Muscle of leg (tissue), 16 donors: ENCODE results near the gene NRK. TPM values are rescaled to one million over a fixed set of nuclear protein-coding genes. Genes with fewer than 3 reads are reported as not detected.
"Not testable (repeated sequence)": the region's sequence is repeated elsewhere in the genome, so short reads cannot be mapped to it uniquely, and the experiment has no call there.

Experiments used
- DNase-seq: peaks from one replicate; pipeline ENCODE4 v3.0.0; 2013
- H3K27ac ChIP-seq: one replicate; pipeline ENCODE4 v1.5.1; 2013; ENCODE audit warnings: mild to moderate bottlenecking, low read length, control low read depth
- H3K27me3 ChIP-seq: one replicate; pipeline ENCODE4 v1.6.1; 2013; ENCODE audit warnings: low read length; ENCODE audit not compliant: control insufficient read depth, insufficient read depth
- H3K36me3 ChIP-seq: one replicate; pipeline ENCODE4 v1.6.1; 2013; ENCODE audit warnings: low read length; ENCODE audit not compliant: control insufficient read depth, insufficient read depth
- H3K4me1 ChIP-seq: one replicate; pipeline ENCODE4 v1.6.1; 2013; ENCODE audit warnings: low read length; ENCODE audit not compliant: control insufficient read depth, insufficient read depth
- H3K4me3 ChIP-seq: one replicate; pipeline ENCODE4 v1.5.1; 2013; ENCODE audit warnings: low read length, control low read depth
- H3K9me3 ChIP-seq: replicated peaks from 2 replicates; pipeline ENCODE4 v1.6.1; 2013; ENCODE audit warnings: low read depth, low read length; ENCODE audit not compliant: control insufficient read depth
- WGBS: methylation state at CpG from one replicate; pipeline ENCODE4 v1.1.5; 2013; ENCODE audit warnings: missing lambda C conversion rate; ENCODE audit not compliant: insufficient coverage; 5-methylcytosine and 5-hydroxymethylcytosine counted together
- long read RNA-seq, 11 donors: transcript quantifications; one replicate each; lab custom pipeline, GENCODE V29; 2026
- polyA plus RNA-seq, 8 donors: library from polyadenylated mRNA; unstranded; fragments of 120-200 nt; gene quantifications; one replicate each; pipeline versions ENCODE4 v1.2.1 to v1.2.3, GENCODE V29; 2013; ENCODE audit warnings: inconsistent platforms in 1 of 8, low replicate concordance in 1 of 8; ENCODE audit not compliant: insufficient read length in 8 of 8, insufficient read depth in 1 of 8
- total RNA-seq: library from RNA; stranded (reverse); fragments of 120-200 nt; gene quantifications from one replicate; pipeline ENCODE4 v1.2.4, GENCODE V29; 2013

The NRK gene, protein sequence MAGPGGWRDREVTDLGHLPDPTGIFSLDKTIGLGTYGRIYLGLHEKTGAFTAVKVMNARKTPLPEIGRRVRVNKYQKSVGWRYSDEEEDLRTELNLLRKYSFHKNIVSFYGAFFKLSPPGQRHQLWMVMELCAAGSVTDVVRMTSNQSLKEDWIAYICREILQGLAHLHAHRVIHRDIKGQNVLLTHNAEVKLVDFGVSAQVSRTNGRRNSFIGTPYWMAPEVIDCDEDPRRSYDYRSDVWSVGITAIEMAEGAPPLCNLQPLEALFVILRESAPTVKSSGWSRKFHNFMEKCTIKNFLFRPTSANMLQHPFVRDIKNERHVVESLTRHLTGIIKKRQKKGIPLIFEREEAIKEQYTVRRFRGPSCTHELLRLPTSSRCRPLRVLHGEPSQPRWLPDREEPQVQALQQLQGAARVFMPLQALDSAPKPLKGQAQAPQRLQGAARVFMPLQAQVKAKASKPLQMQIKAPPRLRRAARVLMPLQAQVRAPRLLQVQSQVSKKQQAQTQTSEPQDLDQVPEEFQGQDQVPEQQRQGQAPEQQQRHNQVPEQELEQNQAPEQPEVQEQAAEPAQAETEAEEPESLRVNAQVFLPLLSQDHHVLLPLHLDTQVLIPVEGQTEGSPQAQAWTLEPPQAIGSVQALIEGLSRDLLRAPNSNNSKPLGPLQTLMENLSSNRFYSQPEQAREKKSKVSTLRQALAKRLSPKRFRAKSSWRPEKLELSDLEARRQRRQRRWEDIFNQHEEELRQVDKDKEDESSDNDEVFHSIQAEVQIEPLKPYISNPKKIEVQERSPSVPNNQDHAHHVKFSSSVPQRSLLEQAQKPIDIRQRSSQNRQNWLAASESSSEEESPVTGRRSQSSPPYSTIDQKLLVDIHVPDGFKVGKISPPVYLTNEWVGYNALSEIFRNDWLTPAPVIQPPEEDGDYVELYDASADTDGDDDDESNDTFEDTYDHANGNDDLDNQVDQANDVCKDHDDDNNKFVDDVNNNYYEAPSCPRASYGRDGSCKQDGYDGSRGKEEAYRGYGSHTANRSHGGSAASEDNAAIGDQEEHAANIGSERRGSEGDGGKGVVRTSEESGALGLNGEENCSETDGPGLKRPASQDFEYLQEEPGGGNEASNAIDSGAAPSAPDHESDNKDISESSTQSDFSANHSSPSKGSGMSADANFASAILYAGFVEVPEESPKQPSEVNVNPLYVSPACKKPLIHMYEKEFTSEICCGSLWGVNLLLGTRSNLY (N-terminal part only)
- 157 TPM for total RNA-seq
- 100 to 1,000 TPM; 113 to 225 (median 208) TPM for polyA plus RNA-seq
- long read RNA-seq, donor 1, partial matches to known transcripts, result 32 of 32 reads
- long read RNA-seq, donor 1, other reads (novel, unspliced or antisense), result 0 of 32 reads
- long read RNA-seq, donor 2, result 0 reads
- long read RNA-seq, donor 3, partial matches to known transcripts, result 41 of 41 reads
- long read RNA-seq, donor 3, other reads (novel, unspliced or antisense), result 0 of 41 reads
- long read RNA-seq, donor 4, partial matches to known transcripts, result 40 of 40 reads
- long read RNA-seq, donor 4, other reads (novel, unspliced or antisense), result 0 of 40 reads
- long read RNA-seq, donor 5, partial matches to known transcripts, result 107 of 112 reads
- long read RNA-seq, donor 5, other reads (novel, unspliced or antisense), result 5 of 112 reads
- long read RNA-seq, donor 6, partial matches to known transcripts, result 48 of 53 reads
- long read RNA-seq, donor 6, other reads (novel, unspliced or antisense), result 5 of 53 reads
- long read RNA-seq, donor 7, partial matches to known transcripts, result 47 of 48 reads
- long read RNA-seq, donor 7, other reads (novel, unspliced or antisense), result 0 of 48 reads
- long read RNA-seq, donor 8, partial matches to known transcripts, result 32 of 32 reads
- long read RNA-seq, donor 8, other reads (novel, unspliced or antisense), result 0 of 32 reads
- long read RNA-seq, donor 9, partial matches to known transcripts, result 68 of 69 reads
- long read RNA-seq, donor 9, other reads (novel, unspliced or antisense), result 0 of 69 reads
- long read RNA-seq, donor 10, partial matches to known transcripts, result 76 of 78 reads
- long read RNA-seq, donor 10, other reads (novel, unspliced or antisense), result 0 of 78 reads
- long read RNA-seq, donor 11, partial matches to known transcripts, result 27 of 27 reads
- long read RNA-seq, donor 11, other reads (novel, unspliced or antisense), result 0 of 27 reads

DNA sequence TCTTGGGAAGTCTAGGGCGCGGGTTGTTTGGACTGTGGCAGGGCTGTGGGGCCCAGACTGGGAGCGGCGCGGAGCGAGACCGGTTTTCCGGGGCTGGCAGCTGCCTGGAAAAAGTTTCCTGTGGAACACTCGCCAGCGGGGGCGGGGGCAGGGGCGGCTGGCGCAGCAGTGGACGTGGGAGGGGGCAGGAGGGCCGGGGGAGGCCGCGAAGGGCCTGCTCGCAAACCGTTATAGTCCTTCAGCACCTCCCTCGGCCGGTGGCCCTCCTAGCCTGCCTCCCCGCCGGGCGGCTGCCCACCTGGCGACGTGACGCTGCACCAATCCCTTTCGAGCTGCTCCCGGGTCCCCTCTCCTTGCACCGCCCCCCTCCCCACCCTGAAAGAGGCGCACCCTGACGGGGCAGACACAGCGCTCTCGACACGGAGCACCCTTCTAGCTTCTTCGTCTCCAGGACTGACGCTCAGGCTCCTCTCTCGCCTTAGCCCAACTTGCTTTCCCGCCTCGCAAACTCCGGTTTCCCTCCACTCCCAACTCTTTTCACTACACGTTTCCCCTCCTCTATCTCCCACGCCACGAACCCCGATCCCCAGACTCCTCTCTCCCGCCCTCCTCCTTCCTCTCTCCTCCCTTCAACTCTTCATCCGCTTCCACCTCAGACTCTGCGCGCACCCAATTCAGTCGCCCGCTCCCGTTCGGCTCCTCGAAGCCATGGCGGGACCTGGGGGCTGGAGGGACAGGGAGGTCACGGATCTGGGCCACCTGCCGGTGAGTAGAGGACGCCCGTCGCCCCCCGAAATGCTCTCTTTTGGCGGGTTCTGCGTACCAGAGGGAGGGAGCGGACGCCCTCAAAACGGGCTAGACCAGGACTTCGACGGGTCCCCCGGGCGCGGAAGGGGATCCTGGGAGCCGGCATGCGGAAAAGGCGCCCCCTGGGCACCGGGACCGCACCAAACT is at the start of gene NRK:
TSS of gene NRK (plus strand) at position 402 of the 954 bp plus-strand sequence. CDS start at position 709, 307 bp downstream.
- DNase-seq, result peak; percentile 91
- WGBS, result 26% methylated on average over 72 of the region's 76 CpGs
- Histone ChIP-seq H3K27ac (peak within 1 kb of the TSS; percentile 96), H3K9me3 (no peaks in the 10 kb centered on the region), H3K4me3 (peak within 1 kb of the TSS; percentile 72), H3K27me3 (peaks cover 34% of the 10 kb centered on the region), H3K36me3 (no peaks in the 10 kb centered on the region), H3K4me1 (peaks cover 4% of the 10 kb centered on the region)

DNA sequence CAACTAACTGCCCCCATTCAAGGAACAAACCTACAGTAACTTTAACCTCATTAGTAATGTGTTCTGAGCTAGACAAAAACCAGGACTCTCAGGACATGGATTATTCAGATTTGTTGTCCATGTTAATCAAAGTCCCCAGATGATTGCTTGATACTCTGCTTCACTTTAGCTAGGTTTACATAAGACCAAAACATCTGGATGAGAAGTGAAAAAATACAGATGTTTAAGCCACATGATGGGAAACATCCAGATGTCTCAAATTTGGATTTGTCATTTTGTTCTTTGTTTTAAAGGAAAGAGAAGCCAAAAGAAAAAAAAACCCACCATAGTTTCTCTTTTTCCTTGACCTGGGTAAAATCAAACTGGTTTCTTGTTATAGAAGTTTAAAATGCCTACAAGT is 48.5 kb upstream of the NRK start:
- Histone ChIP-seq H3K27me3 (peaks cover 3% of the 10 kb centered on the region), H3K4me1 (no peaks in the 10 kb centered on the region), H3K27ac (peak overlapping the region; percentile 65), H3K4me3 (no peak overlapping the region), H3K36me3 (no peaks in the 10 kb centered on the region), H3K9me3 (no peaks in the 10 kb centered on the region)
- peak; percentile 90 for DNase-seq

DNA sequence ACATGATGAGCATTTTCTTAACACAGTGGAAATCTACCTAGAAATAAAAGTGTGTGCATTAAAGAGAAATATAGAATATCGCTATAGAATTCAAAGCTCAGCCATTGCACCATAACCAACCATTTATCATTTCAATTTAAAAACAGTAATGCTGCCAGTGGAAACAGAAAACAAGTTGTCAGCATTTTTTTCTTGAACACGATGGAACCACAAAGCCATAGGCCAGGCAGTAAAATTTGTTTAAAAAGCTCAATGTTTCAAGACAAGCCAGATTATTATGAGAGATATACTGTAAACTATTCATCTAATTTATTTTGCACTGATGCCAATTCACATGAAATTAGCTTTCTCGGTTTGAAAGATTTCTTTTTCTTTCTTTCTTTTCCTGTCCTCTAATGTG is 46.7 kb upstream of the NRK start:
- Histone ChIP-seq H3K27me3 (peaks cover 3% of the 10 kb centered on the region), H3K4me3 (no peak overlapping the region), H3K4me1 (no peaks in the 10 kb centered on the region), H3K27ac (no peak overlapping the region), H3K36me3 (no peaks in the 10 kb centered on the region), H3K9me3 (no peaks in the 10 kb centered on the region)
- no peak for DNase-seq
- WGBS, result no CpG with 5 or more reads among the region's 3 CpGs

DNA sequence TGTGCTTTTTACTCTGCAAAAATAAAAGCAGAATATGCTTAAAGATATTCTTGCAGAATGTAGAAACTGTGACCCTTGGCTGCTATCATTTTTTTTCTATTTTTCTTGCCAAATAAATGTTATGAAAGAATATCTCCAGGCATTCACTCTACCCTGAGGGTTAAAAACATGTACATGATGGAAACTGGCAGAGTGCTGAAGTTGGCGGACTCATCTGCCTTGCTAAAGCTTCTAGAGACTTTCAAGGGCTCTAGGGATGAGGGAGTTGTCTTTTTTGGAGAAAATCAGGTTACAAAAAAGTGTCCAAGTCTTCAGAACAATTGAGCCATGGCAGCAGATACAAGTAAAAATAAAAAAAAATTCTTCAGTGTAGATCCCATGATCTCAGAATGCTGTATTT is 40.5 kb upstream of the NRK start:
- DNase-seq, result peak; percentile 97
- Histone ChIP-seq H3K9me3 (no peaks in the 10 kb centered on the region), H3K36me3 (no peaks in the 10 kb centered on the region), H3K4me3 (no peak overlapping the region), H3K27ac (peak overlapping the region; percentile 53), H3K4me1 (no peaks in the 10 kb centered on the region), H3K27me3 (peaks cover 6% of the 10 kb centered on the region)
- no CpG with 5 or more reads among the region's 1 CpG for WGBS

DNA sequence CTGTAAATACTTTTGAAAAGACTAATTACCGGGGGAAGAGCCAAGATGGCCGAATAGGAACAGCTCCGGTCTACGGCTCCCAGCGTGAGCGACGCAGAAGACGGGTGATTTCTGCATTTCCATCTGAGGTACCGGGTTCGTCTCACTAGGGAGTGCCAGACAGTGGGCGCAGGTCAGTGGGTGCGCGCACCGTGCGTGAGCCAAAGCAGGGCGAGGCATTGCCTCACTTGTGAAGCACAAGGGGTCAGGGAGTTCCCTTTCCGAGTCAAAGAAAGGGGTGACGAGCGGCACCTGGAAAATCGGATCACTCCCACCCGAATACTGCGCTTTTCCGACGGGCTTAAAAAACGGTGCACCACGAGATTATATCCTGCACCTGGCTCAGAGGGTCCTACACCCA is 25.5 kb upstream of the NRK start:
- not testable (repeated sequence) for H3K27ac ChIP-seq, H3K4me1 ChIP-seq, H3K27me3 ChIP-seq, H3K36me3 ChIP-seq, DNase-seq, H3K9me3 ChIP-seq, H3K4me3 ChIP-seq
- WGBS, result 72% methylated on average over 18 of the region's 26 CpGs

DNA sequence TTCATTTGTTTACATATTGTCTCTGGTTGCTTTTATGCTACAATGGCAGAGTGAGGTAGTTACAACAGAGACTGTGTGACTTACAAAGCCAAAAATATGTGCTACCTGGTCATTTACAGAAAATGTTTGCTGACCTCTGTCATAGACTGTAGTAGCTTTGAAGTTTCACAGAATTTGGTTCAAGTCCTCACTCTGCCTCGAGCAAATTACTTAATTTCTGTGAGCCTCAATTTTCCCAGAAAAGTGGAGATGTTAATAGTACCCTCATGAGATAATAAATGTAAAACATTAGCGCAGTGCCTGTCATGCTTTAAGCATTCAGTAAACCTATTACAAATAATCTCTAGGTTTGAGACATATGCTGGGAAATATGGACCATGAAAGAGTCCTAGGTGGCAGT is 18.4 kb upstream of the NRK start:
- no CpG with 5 or more reads among the region's 2 CpGs for WGBS
- no peak for DNase-seq
- Histone ChIP-seq H3K27ac (no peak overlapping the region), H3K27me3 (no peaks in the 10 kb centered on the region), H3K9me3 (no peaks in the 10 kb centered on the region), H3K4me3 (no peak overlapping the region), H3K36me3 (no peaks in the 10 kb centered on the region), H3K4me1 (no peaks in the 10 kb centered on the region)

DNA sequence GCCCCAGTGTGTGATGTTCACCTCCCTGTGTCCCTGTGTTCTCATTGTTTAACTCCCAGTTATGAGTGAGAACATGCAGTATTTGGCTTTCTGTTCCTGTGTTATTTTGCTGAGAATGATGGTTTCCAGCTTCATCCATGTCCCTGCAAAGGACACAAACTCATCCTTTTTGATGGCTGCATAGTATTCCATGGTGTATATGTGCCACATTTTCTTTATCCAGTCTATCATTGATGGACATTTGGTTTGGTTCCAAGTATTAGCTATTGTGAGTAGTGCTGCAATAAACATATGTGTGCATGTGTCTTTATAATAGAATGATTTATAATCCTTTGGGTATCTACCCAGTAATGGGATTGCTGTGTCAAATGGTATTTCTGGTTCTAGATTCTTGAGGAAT is 16.7 kb upstream of the NRK start:
- H3K4me3 ChIP-seq, H3K27me3 ChIP-seq, H3K27ac ChIP-seq, H3K36me3 ChIP-seq, H3K9me3 ChIP-seq, DNase-seq, H3K4me1 ChIP-seq: not testable (repeated sequence)

DNA sequence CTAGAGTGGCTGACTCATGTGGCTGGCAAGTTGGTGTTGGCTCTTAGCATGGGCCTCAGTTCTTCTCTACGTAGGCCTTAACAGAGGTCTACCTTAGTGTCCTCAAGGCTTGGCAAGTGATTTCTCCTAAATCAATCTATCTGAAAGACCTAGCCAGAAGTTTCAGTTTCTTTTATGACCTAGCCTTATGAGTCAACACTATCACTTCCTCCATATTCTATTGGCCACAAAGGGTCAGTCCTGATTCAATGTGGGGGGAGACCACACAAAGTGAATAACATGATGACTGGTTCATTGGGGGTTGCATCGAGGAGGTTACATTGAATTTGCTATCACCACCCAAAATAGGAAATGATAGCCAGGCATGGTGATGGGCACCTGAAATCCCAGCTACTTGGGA is 5.8 kb upstream of the NRK start:
- Histone ChIP-seq H3K27ac (no peak overlapping the region), H3K27me3 (peaks cover 20% of the 10 kb centered on the region), H3K4me1 (peaks cover 2% of the 10 kb centered on the region), H3K4me3 (no peak overlapping the region), H3K36me3 (no peaks in the 10 kb centered on the region), H3K9me3 (no peaks in the 10 kb centered on the region)
- DNase-seq, result no peak
- 57% methylated on average over 1 of the region's 2 CpGs for WGBS
